ENCODE results near the gene PERM1.

GRCh38 chr1:941588-942383 is 40.1 kb downstream of the PERM1 start:
- TF ChIP-seq, protein P1, sequence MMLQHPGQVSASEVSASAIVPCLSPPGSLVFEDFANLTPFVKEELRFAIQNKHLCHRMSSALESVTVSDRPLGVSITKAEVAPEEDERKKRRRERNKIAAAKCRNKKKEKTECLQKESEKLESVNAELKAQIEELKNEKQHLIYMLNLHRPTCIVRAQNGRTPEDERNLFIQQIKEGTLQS (IDR thresholded peaks at IDR 0.05): no peak
- TF ChIP-seq, protein P2, sequence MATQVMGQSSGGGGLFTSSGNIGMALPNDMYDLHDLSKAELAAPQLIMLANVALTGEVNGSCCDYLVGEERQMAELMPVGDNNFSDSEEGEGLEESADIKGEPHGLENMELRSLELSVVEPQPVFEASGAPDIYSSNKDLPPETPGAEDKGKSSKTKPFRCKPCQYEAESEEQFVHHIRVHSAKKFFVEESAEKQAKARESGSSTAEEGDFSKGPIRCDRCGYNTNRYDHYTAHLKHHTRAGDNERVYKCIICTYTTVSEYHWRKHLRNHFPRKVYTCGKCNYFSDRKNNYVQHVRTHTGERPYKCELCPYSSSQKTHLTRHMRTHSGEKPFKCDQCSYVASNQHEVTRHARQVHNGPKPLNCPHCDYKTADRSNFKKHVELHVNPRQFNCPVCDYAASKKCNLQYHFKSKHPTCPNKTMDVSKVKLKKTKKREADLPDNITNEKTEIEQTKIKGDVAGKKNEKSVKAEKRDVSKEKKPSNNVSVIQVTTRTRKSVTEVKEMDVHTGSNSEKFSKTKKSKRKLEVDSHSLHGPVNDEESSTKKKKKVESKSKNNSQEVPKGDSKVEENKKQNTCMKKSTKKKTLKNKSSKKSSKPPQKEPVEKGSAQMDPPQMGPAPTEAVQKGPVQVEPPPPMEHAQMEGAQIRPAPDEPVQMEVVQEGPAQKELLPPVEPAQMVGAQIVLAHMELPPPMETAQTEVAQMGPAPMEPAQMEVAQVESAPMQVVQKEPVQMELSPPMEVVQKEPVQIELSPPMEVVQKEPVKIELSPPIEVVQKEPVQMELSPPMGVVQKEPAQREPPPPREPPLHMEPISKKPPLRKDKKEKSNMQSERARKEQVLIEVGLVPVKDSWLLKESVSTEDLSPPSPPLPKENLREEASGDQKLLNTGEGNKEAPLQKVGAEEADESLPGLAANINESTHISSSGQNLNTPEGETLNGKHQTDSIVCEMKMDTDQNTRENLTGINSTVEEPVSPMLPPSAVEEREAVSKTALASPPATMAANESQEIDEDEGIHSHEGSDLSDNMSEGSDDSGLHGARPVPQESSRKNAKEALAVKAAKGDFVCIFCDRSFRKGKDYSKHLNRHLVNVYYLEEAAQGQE (IDR thresholded peaks at IDR 0.05): no peak
- no peak for TF ChIP-seq CTCF (IDR thresholded peaks at IDR 0.05; ENCODE audit: low read depth, low read length, missing input control)
- no peak for TF ChIP-seq SP1 (IDR thresholded peaks at IDR 0.05)
- TF ChIP-seq MAX (IDR thresholded peaks at IDR 0.05): no peak
- TF ChIP-seq RAD21 (IDR thresholded peaks at IDR 0.05): no peak
- no peak for TF ChIP-seq GABPA (IDR thresholded peaks at IDR 0.05 in 1 of 2, conservative IDR thresholded peaks at IDR 0.05 in 1 of 2)
- no peak for TF ChIP-seq ZBTB33 (IDR thresholded peaks at IDR 0.05)
- TF ChIP-seq JUND (IDR thresholded peaks at IDR 0.05): no peak
- TF ChIP-seq FOXA1 (IDR thresholded peaks at IDR 0.05): no peak
- TF ChIP-seq YY1 (IDR thresholded peaks at IDR 0.05): no peak
- TF ChIP-seq HNF4A (conservative IDR thresholded peaks at IDR 0.05): no peak
- TF ChIP-seq TAF1 (conservative IDR thresholded peaks at IDR 0.05): no peak
- no peak for TF ChIP-seq EGR1 (IDR thresholded peaks at IDR 0.05; ENCODE audit: low read depth in 2 of 2)

Data from liver (tissue), 3 donors.